T-helper 9 cell (primary cell): ENCODE measurements around the gene VEGFD.

Source experiments
- DNase-seq: peaks from one replicate; pipeline ENCODE4 v3.0.0-alpha.2; 2020

Gene VEGFD

GRCh38 chrX:15299941-15300851, 84.0 kb downstream of the VEGFD start:
- DNase-seq = no peak

GRCh38 chrX:15298780-15299179, 85.4 kb downstream of the VEGFD start:
- DNase-seq = no peak

GRCh38 chrX:15298201-15298600, 86.0 kb downstream of the VEGFD start:
- no peak for DNase-seq
